GM19238 (cell line): ENCODE results near the gene POMT2.
"Not testable (repeated sequence)": the region's sequence is repeated elsewhere in the genome, so short reads cannot be mapped to it uniquely, and the experiment has no call there.

Experiments
- DNase-seq: peaks from one replicate; pipeline ENCODE4 v3.0.0; 2011; ENCODE audit warnings: low spot score; ENCODE audit not compliant: insufficient read length

Gene POMT2

GRCh38 chr14:77320238-77320935 is at the start of gene POMT2:
Gene POMT2 (minus strand): TSS chr14:77320883. CDS start chr14:77320681, 202 bp downstream.
- peak; percentile 86 for DNase-seq

GRCh38 chr14:77369285-77369684 is 48.6 kb upstream of the POMT2 start:
- DNase-seq: no peak

GRCh38 chr14:77364146-77364545 is 43.5 kb upstream of the POMT2 start:
- no peak for DNase-seq

GRCh38 chr14:77359626-77360025 is 38.9 kb upstream of the POMT2 start:
- DNase-seq: no peak

- no peak for DNase-seq
Observed at GRCh38 chr14:77356899-77357298, 36.2 kb upstream of the POMT2 start.

- DNase-seq: no peak
Observed at GRCh38 chr14:77355811-77356210, 35.1 kb upstream of the POMT2 start.

- no peak for DNase-seq
Observed at GRCh38 chr14:77353469-77354141, 32.9 kb upstream of the POMT2 start.

GRCh38 chr14:77347751-77348150 is 27.1 kb upstream of the POMT2 start:
- DNase-seq: no peak

GRCh38 chr14:77346495-77346894 is 25.8 kb upstream of the POMT2 start:
- no peak for DNase-seq

- DNase-seq: no peak
Observed at GRCh38 chr14:77344377-77344996, 23.8 kb upstream of the POMT2 start.

GRCh38 chr14:77343662-77344061 is 23.0 kb upstream of the POMT2 start:
- DNase-seq: no peak

- no peak for DNase-seq
Observed at GRCh38 chr14:77342726-77343397, 22.2 kb upstream of the POMT2 start.

GRCh38 chr14:77340389-77340788 is 19.7 kb upstream of the POMT2 start:
- no peak for DNase-seq

- no peak for DNase-seq
Observed at GRCh38 chr14:77339407-77339806, 18.7 kb upstream of the POMT2 start.

- DNase-seq: no peak
Observed at GRCh38 chr14:77338302-77338701, 17.6 kb upstream of the POMT2 start.

- no peak for DNase-seq
Observed at GRCh38 chr14:77337880-77338279, 17.2 kb upstream of the POMT2 start.

- DNase-seq: not testable (repeated sequence)
Observed at GRCh38 chr14:77337255-77337654, 16.6 kb upstream of the POMT2 start.

GRCh38 chr14:77335576-77335975 is 14.9 kb upstream of the POMT2 start:
- no peak for DNase-seq

GRCh38 chr14:77329872-77330271 is 9.2 kb upstream of the POMT2 start:
- no peak for DNase-seq

- DNase-seq: no peak
Observed at GRCh38 chr14:77327111-77327510, 6.4 kb upstream of the POMT2 start.

- no peak for DNase-seq
Observed at GRCh38 chr14:77325746-77326094, 5.0 kb upstream of the POMT2 start.
